Neural progenitor cell (in vitro differentiated cells): ENCODE data around the gene MNT. TPM values are rescaled to one million over a fixed set of nuclear protein-coding genes. Genes with fewer than 3 reads are reported as not detected.
A peak's percentile ranks its signal among the peaks of the same experiment; 100 is the strongest.

Experiments
- DNase-seq: peaks from one replicate; pipeline ENCODE4 v3.0.0-alpha.2; 2016; ENCODE audit warnings: low spot score
- H2AFZ ChIP-seq: fragments of 200-600 bp; sonication (generic); replicated peaks from 2 replicates; pipeline ENCODE4 v1.6.1; 2016; ENCODE audit warnings: antibody characterized with exemption
- H3F3A ChIP-seq: fragments of 200-600 bp; sonication (generic); 2 replicates; pipeline ENCODE4 v1.6.1; 2016; ENCODE audit warnings: antibody characterized with exemption, low read depth
- H3K27ac ChIP-seq: fragments of 200-600 bp; sonication (generic); 2 replicates; pipeline ENCODE4 v1.5.1; 2016; ENCODE audit warnings: mild to moderate bottlenecking
- H3K27me3 ChIP-seq: fragments of 200-600 bp; sonication (generic); 2 replicates; pipeline ENCODE4 v1.6.1; 2016; ENCODE audit warnings: mild to moderate bottlenecking, moderate library complexity
- H3K36me3 ChIP-seq: fragments of 200-600 bp; sonication (generic); 2 replicates; pipeline ENCODE4 v1.5.1; 2016
- H3K4me1 ChIP-seq: fragments of 200-600 bp; sonication (generic); 2 replicates; pipeline ENCODE4 v1.6.1; 2016; ENCODE audit warnings: mixed run types
- H3K4me2 ChIP-seq: fragments of 200-600 bp; sonication (generic); 2 replicates; pipeline ENCODE4 v1.6.1; 2016
- H3K4me3 ChIP-seq: fragments of 200-600 bp; sonication (generic); 2 replicates; pipeline ENCODE4 v1.5.1; 2016
- H3K79me2 ChIP-seq: fragments of 200-600 bp; sonication (generic); 2 replicates; pipeline ENCODE4 v1.6.1; 2016; ENCODE audit warnings: low read depth
- H3K9ac ChIP-seq: fragments of 200-600 bp; sonication (generic); 2 replicates; pipeline ENCODE4 v1.6.1; 2016
- H3K9me3 ChIP-seq: fragments of 200-600 bp; sonication (generic); 2 replicates; pipeline ENCODE4 v1.5.1; 2016; ENCODE audit warnings: low read depth
- H4K20me1 ChIP-seq: fragments of 200-600 bp; sonication (generic); 2 replicates; pipeline ENCODE4 v1.6.1; 2016; ENCODE audit warnings: low read depth
- H3K27ac Mint-ChIP-seq: 3 replicates; pipeline ENCODE4 v1.8.0; 2021; ENCODE audit warnings: mixed read lengths
- H3K27me3 Mint-ChIP-seq: 2 replicates; pipeline ENCODE4 v1.8.0; 2022; ENCODE audit warnings: low read depth, mild to moderate bottlenecking, inconsistent platforms, moderate library complexity, mixed read lengths; ENCODE audit not compliant: insufficient read depth
- H3K36me3 Mint-ChIP-seq: 3 replicates; pipeline ENCODE4 v1.8.0; 2021; ENCODE audit warnings: mixed read lengths
- H3K4me1 Mint-ChIP-seq: 3 replicates; pipeline ENCODE4 v1.8.0; 2021; ENCODE audit warnings: mixed read lengths
- H3K4me3 Mint-ChIP-seq: 3 replicates; pipeline ENCODE4 v1.8.0; 2021; ENCODE audit warnings: mild to moderate bottlenecking, moderate library complexity, mixed read lengths
- H3K9me3 Mint-ChIP-seq: 3 replicates; pipeline ENCODE4 v1.8.0; 2020; ENCODE audit warnings: mixed read lengths
- EZH2 ChIP-seq: fragments of 200-600 bp; sonication (generic); IDR thresholded peaks from 2 replicates; pipeline ENCODE4 v1.6.1; 2017; ENCODE audit warnings: antibody characterized with exemption, mild to moderate bottlenecking, moderate library complexity
- EZH2phosphoT487 ChIP-seq: fragments of 200-600 bp; sonication (generic); IDR thresholded peaks from 2 replicates; pipeline ENCODE4 v1.6.1; 2017; ENCODE audit warnings: antibody characterized with exemption
- total RNA-seq: library from RNA; depleted of rRNA; stranded (reverse); fragments of >200 nt; gene quantifications from 2 replicates; pipeline ENCODE4 v1.2.3, GENCODE V29; 2015; ENCODE audit warnings: low replicate concordance
- TF ChIP-seq, protein P1 (sequence below): fragments of 200-600 bp; sonication (generic); IDR thresholded peaks from 2 replicates; pipeline ENCODE4 v1.5.1; 2017; ENCODE audit warnings: antibody characterized with exemption, mild to moderate bottlenecking

MNT gene
- total RNA-seq, 1 donor from 2014 or later: 2.2 TPM

DNA sequence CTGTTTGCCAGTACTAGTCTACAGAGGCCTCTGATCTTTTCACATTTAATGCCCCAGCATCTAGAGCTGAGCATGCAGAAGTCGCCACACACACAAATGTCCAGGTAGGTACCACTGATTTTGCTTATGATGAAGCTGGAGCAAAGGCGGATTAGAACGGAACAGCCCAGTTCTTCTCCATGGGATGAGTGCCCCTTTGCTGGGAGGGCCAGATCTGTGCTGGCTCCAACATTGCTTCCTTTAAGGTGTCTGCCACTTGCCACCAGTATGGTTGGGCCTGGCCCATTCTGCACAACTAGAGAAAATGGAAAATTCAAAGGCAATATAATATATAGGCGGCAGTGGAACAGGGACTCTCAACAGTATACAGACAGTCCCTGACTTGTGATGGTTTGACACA lies 2.2 kb upstream of the MNT start:
- Histone ChIP-seq H4K20me1 (peaks cover 17% of the 10 kb centered on the region), H2AFZ (no peak overlapping the region), H3K27ac (no peak overlapping the region), H3K4me1 (peaks cover 9% of the 10 kb centered on the region), H3K9me3 (no peaks in the 10 kb centered on the region), H3K4me2 (peak overlapping the region; percentile 95), H3K27me3 (no peaks in the 10 kb centered on the region), H3K79me2 (peaks cover 12% of the 10 kb centered on the region), H3K4me3 (no peak overlapping the region), H3K36me3 (no peaks in the 10 kb centered on the region), H3F3A (peaks cover 45% of the 10 kb centered on the region), H3K9ac (no peak overlapping the region)
- H3K4me1 Mint-ChIP-seq: peaks cover 54% of the 10 kb centered on the region
- H3K9me3 Mint-ChIP-seq: no peaks in the 10 kb centered on the region
- TF ChIP-seq, protein P1, sequence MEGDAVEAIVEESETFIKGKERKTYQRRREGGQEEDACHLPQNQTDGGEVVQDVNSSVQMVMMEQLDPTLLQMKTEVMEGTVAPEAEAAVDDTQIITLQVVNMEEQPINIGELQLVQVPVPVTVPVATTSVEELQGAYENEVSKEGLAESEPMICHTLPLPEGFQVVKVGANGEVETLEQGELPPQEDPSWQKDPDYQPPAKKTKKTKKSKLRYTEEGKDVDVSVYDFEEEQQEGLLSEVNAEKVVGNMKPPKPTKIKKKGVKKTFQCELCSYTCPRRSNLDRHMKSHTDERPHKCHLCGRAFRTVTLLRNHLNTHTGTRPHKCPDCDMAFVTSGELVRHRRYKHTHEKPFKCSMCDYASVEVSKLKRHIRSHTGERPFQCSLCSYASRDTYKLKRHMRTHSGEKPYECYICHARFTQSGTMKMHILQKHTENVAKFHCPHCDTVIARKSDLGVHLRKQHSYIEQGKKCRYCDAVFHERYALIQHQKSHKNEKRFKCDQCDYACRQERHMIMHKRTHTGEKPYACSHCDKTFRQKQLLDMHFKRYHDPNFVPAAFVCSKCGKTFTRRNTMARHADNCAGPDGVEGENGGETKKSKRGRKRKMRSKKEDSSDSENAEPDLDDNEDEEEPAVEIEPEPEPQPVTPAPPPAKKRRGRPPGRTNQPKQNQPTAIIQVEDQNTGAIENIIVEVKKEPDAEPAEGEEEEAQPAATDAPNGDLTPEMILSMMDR: no peak
- TF ChIP-seq EZH2phosphoT487 (no peak), EZH2 (no peak)
- H3K4me3 Mint-ChIP-seq: peak overlapping the region; percentile 86
- H3K27ac Mint-ChIP-seq: no peak overlapping the region
- H3K27me3 Mint-ChIP-seq: peaks cover 19% of the 10 kb centered on the region
- DNase-seq: no peak
- no peaks in the 10 kb centered on the region for H3K36me3 Mint-ChIP-seq

DNA sequence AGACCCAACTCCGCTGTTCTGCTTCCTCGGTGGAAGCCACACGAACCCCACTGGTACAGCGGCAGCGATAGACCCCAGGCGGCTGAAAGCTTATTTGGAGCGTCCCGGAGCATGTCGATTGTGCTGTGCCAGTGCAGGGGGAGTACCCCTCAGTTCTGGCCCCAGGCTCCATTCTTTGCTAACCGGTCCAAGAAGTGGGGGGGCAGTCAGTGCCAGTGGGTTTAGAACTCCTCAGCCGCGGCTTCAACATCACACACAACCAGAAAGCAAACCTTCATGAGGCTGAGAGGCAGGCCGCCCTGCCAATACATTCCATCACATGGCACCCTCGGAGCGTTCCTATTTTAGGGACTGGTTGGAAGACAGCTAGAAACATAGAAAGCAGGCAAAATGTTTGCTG lies 1.7 kb upstream of the MNT start:
- H4K20me1 ChIP-seq: peaks cover 22% of the 10 kb centered on the region
- H3K79me2 ChIP-seq: peaks cover 17% of the 10 kb centered on the region
- TF ChIP-seq EZH2 (no peak), EZH2phosphoT487 (no peak)
- TF ChIP-seq, protein P1: no peak
- peaks cover 57% of the 10 kb centered on the region for H3K4me1 Mint-ChIP-seq
- peak overlapping the region; percentile 53 for H2AFZ ChIP-seq
- no peaks in the 10 kb centered on the region for H3K9me3 ChIP-seq
- peaks cover 50% of the 10 kb centered on the region for H3F3A ChIP-seq
- no peak overlapping the region for H3K27ac Mint-ChIP-seq
- no peak overlapping the region for H3K27ac ChIP-seq
- no peaks in the 10 kb centered on the region for H3K27me3 ChIP-seq
- no peaks in the 10 kb centered on the region for H3K36me3 Mint-ChIP-seq
- H3K4me1 ChIP-seq: peaks cover 12% of the 10 kb centered on the region
- H3K4me3 Mint-ChIP-seq: peak overlapping the region; percentile 86
- no peaks in the 10 kb centered on the region for H3K36me3 ChIP-seq
- H3K4me2 ChIP-seq: peak overlapping the region; percentile 95
- H3K4me3 ChIP-seq: peak overlapping the region; percentile 81
- no peak overlapping the region for H3K9ac ChIP-seq
- peak; percentile 49 for DNase-seq
- peaks cover 21% of the 10 kb centered on the region for H3K27me3 Mint-ChIP-seq
- H3K9me3 Mint-ChIP-seq: no peaks in the 10 kb centered on the region

DNA sequence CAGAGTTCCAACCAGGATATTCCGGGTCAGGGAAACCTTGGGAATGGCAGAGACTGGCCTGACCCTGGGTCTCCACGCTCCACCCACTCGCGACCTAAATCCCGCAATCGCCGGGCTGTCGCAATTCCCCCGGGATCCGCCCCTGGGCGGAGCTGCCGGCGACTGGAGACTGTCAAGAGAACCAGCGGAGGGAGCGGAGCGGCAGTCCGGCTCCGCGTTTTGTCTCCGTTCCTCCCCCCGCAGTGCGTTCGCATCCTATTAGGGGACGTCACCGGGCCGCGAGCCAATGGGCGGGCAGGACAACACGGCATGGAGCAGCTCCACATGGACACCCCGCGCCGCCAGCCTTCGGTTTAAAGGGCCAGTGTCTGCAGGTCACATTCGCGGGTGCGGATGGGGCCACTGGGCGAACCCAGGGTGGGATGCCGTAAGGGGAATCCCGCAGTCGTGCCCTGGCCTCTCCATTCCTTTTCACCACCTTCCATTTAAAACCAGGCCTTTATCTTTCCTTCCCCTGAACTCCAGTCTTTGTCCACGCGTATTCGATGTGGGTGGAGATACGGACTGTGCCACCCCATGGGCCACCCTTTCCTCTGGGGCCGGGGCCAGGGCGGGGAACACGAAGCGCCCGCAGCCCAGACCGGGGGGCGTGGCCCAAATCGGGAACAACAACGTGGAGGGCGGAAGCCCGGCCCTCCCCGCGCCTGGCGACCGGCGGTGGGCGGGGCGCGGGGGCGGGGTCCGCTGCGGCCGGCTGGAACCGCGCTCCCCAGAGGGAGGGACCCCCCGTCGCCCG lies 764 bp upstream of the MNT start:
- Histone ChIP-seq H3K4me2 (peak overlapping the region; percentile 95), H3K27ac (peak overlapping the region; percentile 89), H3K4me1 (peaks cover 20% of the 10 kb centered on the region), H2AFZ (no peak overlapping the region), H3K36me3 (no peaks in the 10 kb centered on the region), H4K20me1 (peaks cover 30% of the 10 kb centered on the region), H3K27me3 (no peaks in the 10 kb centered on the region), H3K79me2 (peaks cover 20% of the 10 kb centered on the region), H3K9me3 (no peaks in the 10 kb centered on the region), H3K4me3 (peak overlapping the region; percentile 81), H3K9ac (no peak overlapping the region), H3F3A (peaks cover 59% of the 10 kb centered on the region)
- Mint-ChIP-seq H3K27ac (peak overlapping the region; percentile 97), H3K4me3 (peak overlapping the region; percentile 94), H3K27me3 (peaks cover 17% of the 10 kb centered on the region), H3K9me3 (no peaks in the 10 kb centered on the region), H3K4me1 (peaks cover 53% of the 10 kb centered on the region), H3K36me3 (no peaks in the 10 kb centered on the region)
- DNase-seq: peak; percentile 100
- TF ChIP-seq, protein P1: no peak
- TF ChIP-seq EZH2: no peak
- TF ChIP-seq EZH2phosphoT487: no peak
